Naive thymus-derived CD4-positive, alpha-beta T cell (primary cell): ENCODE results near the gene ADIPOR2. TPM values are rescaled to one million over a fixed set of nuclear protein-coding genes. Genes with fewer than 3 reads are reported as not detected.

Experiments
- ATAC-seq: fragments of 150-1000 bp; cut with Tn5 transposase; 2 replicates; pipeline ENCODE4 v1.10.0; 2021; ENCODE audit warnings: mild to moderate bottlenecking, moderate library complexity
- CTCF ChIA-PET: fragments of 350-600 bp; sonication (Branson Sonifier 250); formaldehyde crosslinking; loops from one replicate; lab custom pipeline; 2021; ENCODE audit warnings: antibody characterized with exemption; lab: Charles Lee
- POLR2A ChIA-PET: fragments of 350-600 bp; sonication (Branson Sonifier 250); formaldehyde crosslinking; loops from one replicate; lab custom pipeline; 2021; ENCODE audit warnings: antibody characterized with exemption, inconsistent platforms; lab: Charles Lee
- DNase-seq, 9 donors: peaks; one replicate each; pipeline versions ENCODE4 v3.0.0 to v3.0.0-alpha.2; 2020 to 2022; ENCODE audit warnings: mixed read lengths in 1 of 9
- H3K27ac ChIP-seq: one replicate; pipeline ENCODE4 v1.7.0; 2013; ENCODE audit warnings: mild to moderate bottlenecking, low read depth, low read length, moderate library complexity
- H3K27me3 ChIP-seq, 2 donors: one replicate each; pipeline ENCODE4 v1.7.0; 2013; ENCODE audit warnings: low read length in 2 of 2, mild to moderate bottlenecking in 2 of 2, moderate library complexity in 2 of 2; ENCODE audit not compliant: control insufficient read depth in 2 of 2, insufficient read depth in 2 of 2
- H3K36me3 ChIP-seq, 3 experiments: 1 replicate in 2 of 3; 2 replicates in 1 of 3; pipeline ENCODE4 v1.7.0; 2013; ENCODE audit warnings: low read length in 3 of 3, mild to moderate bottlenecking in 3 of 3, moderate library complexity in 1 of 3; ENCODE audit not compliant: insufficient read depth in 3 of 3, control insufficient read depth in 2 of 3
- H3K4me1 ChIP-seq, 2 donors: one replicate each; pipeline ENCODE4 v1.7.0; 2013; ENCODE audit warnings: low read length in 2 of 2, mild to moderate bottlenecking in 2 of 2, moderate library complexity in 1 of 2; ENCODE audit not compliant: control insufficient read depth in 2 of 2, insufficient read depth in 2 of 2
- H3K4me3 ChIP-seq: 2 replicates; pipeline ENCODE4 v1.7.0; 2013; ENCODE audit warnings: mild to moderate bottlenecking, low read length
- H3K9me3 ChIP-seq, 3 experiments: 1 replicate in 2 of 3; 2 replicates in 1 of 3; pipeline ENCODE4 v1.7.0; 2013; ENCODE audit warnings: low read length in 3 of 3; ENCODE audit not compliant: control insufficient read depth in 2 of 3
- H3K27ac Mint-ChIP-seq, 9 donors: one replicate each; pipeline ENCODE4 v1.8.0; 2020 to 2022; ENCODE audit warnings: mixed read lengths in 9 of 9, mild to moderate bottlenecking in 8 of 9, moderate library complexity in 5 of 9, inconsistent platforms in 2 of 9
- H3K27me3 Mint-ChIP-seq, 5 donors: one replicate each; pipeline ENCODE4 v1.8.0; 2021 to 2022; ENCODE audit warnings: mixed read lengths in 5 of 5, mild to moderate bottlenecking in 1 of 5
- H3K36me3 Mint-ChIP-seq, 5 donors: one replicate each; pipeline ENCODE4 v1.8.0; 2020 to 2022; ENCODE audit warnings: mixed read lengths in 5 of 5, mild to moderate bottlenecking in 3 of 5, inconsistent platforms in 1 of 5
- H3K4me1 Mint-ChIP-seq, 7 donors: one replicate each; pipeline ENCODE4 v1.8.0; 2020 to 2022; ENCODE audit warnings: mixed read lengths in 7 of 7, mild to moderate bottlenecking in 3 of 7, inconsistent platforms in 1 of 7
- H3K4me3 Mint-ChIP-seq, 10 donors: one replicate each; pipeline ENCODE4 v1.8.0; 2020 to 2022; ENCODE audit warnings: mild to moderate bottlenecking in 10 of 10, mixed read lengths in 10 of 10, moderate library complexity in 6 of 10, inconsistent platforms in 2 of 10
- H3K9me3 Mint-ChIP-seq, 11 donors: one replicate each; pipeline ENCODE4 v1.8.0; 2020 to 2022; ENCODE audit warnings: mixed read lengths in 11 of 11, mild to moderate bottlenecking in 4 of 11, inconsistent platforms in 1 of 11, moderate library complexity in 1 of 11
- intact Hi-C, 2 donors: fragments of 100-400 bp; cut with micrococcal nuclease; formaldehyde crosslinking; loops; one replicate each; pipeline ENCODE4 v1.15.1; 2023
- polyA plus RNA-seq, 2 donors: library from polyadenylated mRNA; unstranded; fragments of 300-500 nt; fragmentation: Illumina TruSeq; gene quantifications; one replicate each; pipeline ENCODE4 v1.2.3, GENCODE V29; 2021
- total RNA-seq, 6 experiments: library from RNA in 5 of 6; stranded (reverse) in 5 of 6; gene quantifications; 1 replicate in 5 of 6; 2 replicates in 1 of 6; pipeline ENCODE4 v1.2.3 and lab custom pipeline; 2021 to 2026

Gene ADIPOR2
- total and polyA plus RNA-seq, 7 experiments from 2014 or later = 2.2 to 51.4 (median 22.1) TPM

- H3K4me3 ChIP-seq = no peak overlapping the region
- Mint-ChIP-seq H3K27ac (no peak overlapping the region), H3K27me3 (no peaks in the 10 kb centered on the region), H3K4me3 (no peak overlapping the region), H3K4me1 (peaks cover 5 to 36% (median 20%) of the 10 kb centered on the region in 7 donors), H3K9me3 (peaks cover 0 to 37% (median 14%) of the 10 kb centered on the region in 11 donors), H3K36me3 (peaks cover 13 to 50% (median 42%) of the 10 kb centered on the region in 5 donors)
- no peaks in the 10 kb centered on the region for H3K4me1 ChIP-seq
- CTCF ChIA-PET = interaction anchor here (0.7 kb wide), 1 partner anchor 344 kb away, joined by 3 read pairs; no protein-coding TSS in a partner anchor
- no peak overlapping the region for H3K27ac ChIP-seq
- ATAC-seq (no peak), DNase-seq (no peak)
- H3K27me3 ChIP-seq = no peaks in the 10 kb centered on the region
- H3K36me3 ChIP-seq = peaks cover 0 to 7% (median 0%) of the 10 kb centered on the region in 3 experiments
- intact Hi-C loops = no loop called here
- POLR2A ChIA-PET = no interaction called here
- H3K9me3 ChIP-seq = peaks cover 0 to 5% (median 0%) of the 10 kb centered on the region in 3 experiments
These were observed 59.4 kb downstream of the ADIPOR2 start for GRCh38 chr12:1750300-1750699.

GRCh38 chr12:1758376-1758775 is 67.5 kb downstream of the ADIPOR2 start:
- POLR2A ChIA-PET = no interaction called here
- H3K4me3 ChIP-seq = no peak overlapping the region
- CTCF ChIA-PET = no interaction called here
- ATAC-seq = no peak
- intact Hi-C loops = no loop called here
- H3K27me3 ChIP-seq = no peaks in the 10 kb centered on the region
- peaks cover 9 to 57% (median 33%) of the 10 kb centered on the region in 5 donors for H3K36me3 Mint-ChIP-seq
- H3K36me3 ChIP-seq = peaks cover 0 to 23% (median 0%) of the 10 kb centered on the region in 3 experiments
- no peak overlapping the region for H3K27ac Mint-ChIP-seq
- no peaks in the 10 kb centered on the region for H3K9me3 ChIP-seq
- no peak overlapping the region for H3K4me3 Mint-ChIP-seq
- no peak overlapping the region for H3K27ac ChIP-seq
- no peaks in the 10 kb centered on the region for H3K9me3 Mint-ChIP-seq
- DNase-seq = no peak
- peaks cover 6 to 14% (median 8%) of the 10 kb centered on the region in 7 donors for H3K4me1 Mint-ChIP-seq
- H3K4me1 ChIP-seq = no peaks in the 10 kb centered on the region
- H3K27me3 Mint-ChIP-seq = no peaks in the 10 kb centered on the region

- H3K27me3 Mint-ChIP-seq = no peaks in the 10 kb centered on the region
- no peak for DNase-seq
- CTCF ChIA-PET = no interaction called here
These were observed 68.0 kb downstream of the ADIPOR2 start for GRCh38 chr12:1758887-1759286.

GRCh38 chr12:1760566-1761382 is 69.9 kb downstream of the ADIPOR2 start:
- intact Hi-C loops = loop anchor here in 1 of 2 donors (5.0 kb wide), 1 partner anchor 53 kb away; no protein-coding TSS in a partner anchor
- Mint-ChIP-seq H3K4me3 (no peak overlapping the region), H3K36me3 (peaks cover 0 to 54% (median 29%) of the 10 kb centered on the region in 5 donors), H3K27ac (no peak overlapping the region), H3K4me1 (peaks cover 7 to 24% (median 17%) of the 10 kb centered on the region in 7 donors), H3K27me3 (no peaks in the 10 kb centered on the region), H3K9me3 (no peaks in the 10 kb centered on the region)
- ATAC-seq (no peak), DNase-seq (no peak)
- H3K36me3 ChIP-seq = peaks cover 0 to 15% (median 0%) of the 10 kb centered on the region in 3 experiments
- POLR2A ChIA-PET = interaction anchor here (0.9 kb wide), 1 partner anchor 8 kb away, joined by 3 read pairs; no protein-coding TSS in a partner anchor
- H3K4me3 ChIP-seq = no peak overlapping the region
- no peaks in the 10 kb centered on the region for H3K9me3 ChIP-seq
- no peaks in the 10 kb centered on the region for H3K4me1 ChIP-seq
- no peak overlapping the region for H3K27ac ChIP-seq
- CTCF ChIA-PET = no interaction called here
- H3K27me3 ChIP-seq = no peaks in the 10 kb centered on the region

More at GRCh38 chr12:1758887-1759286, 68.0 kb downstream of the ADIPOR2 start:
- Histone ChIP-seq H3K4me3 (no peak overlapping the region), H3K27me3 (no peaks in the 10 kb centered on the region), H3K4me1 (no peaks in the 10 kb centered on the region), H3K9me3 (no peaks in the 10 kb centered on the region), H3K27ac (no peak overlapping the region), H3K36me3 (peaks cover 0 to 23% (median 0%) of the 10 kb centered on the region in 3 experiments)
- Mint-ChIP-seq H3K36me3 (peaks cover 9 to 57% (median 33%) of the 10 kb centered on the region in 5 donors), H3K4me1 (peaks cover 6 to 14% (median 8%) of the 10 kb centered on the region in 7 donors), H3K9me3 (no peaks in the 10 kb centered on the region), H3K4me3 (no peak overlapping the region), H3K27ac (no peak overlapping the region)
- ATAC-seq = no peak
- POLR2A ChIA-PET = no interaction called here
- intact Hi-C loops = no loop called here

- peaks cover 0 to 9% (median 0%) of the 10 kb centered on the region in 3 experiments for H3K36me3 ChIP-seq
- Mint-ChIP-seq H3K27me3 (no peaks in the 10 kb centered on the region), H3K36me3 (peaks cover 0 to 47% (median 23%) of the 10 kb centered on the region in 5 donors), H3K4me1 (peaks cover 7 to 23% (median 16%) of the 10 kb centered on the region in 7 donors), H3K4me3 (no peak overlapping the region), H3K27ac (no peak overlapping the region), H3K9me3 (no peaks in the 10 kb centered on the region)
- POLR2A ChIA-PET = interaction anchor here (0.9 kb wide), 1 partner anchor 9 kb away, joined by 3 read pairs; no protein-coding TSS in a partner anchor
- no peaks in the 10 kb centered on the region for H3K27me3 ChIP-seq
- no peak overlapping the region for H3K4me3 ChIP-seq
- H3K4me1 ChIP-seq = no peaks in the 10 kb centered on the region
- no peak overlapping the region for H3K27ac ChIP-seq
- ATAC-seq (no peak), DNase-seq (no peak)
- CTCF ChIA-PET = interaction anchor here (0.6 kb wide), 1 partner anchor 338 kb away, joined by 3 read pairs; no protein-coding TSS in a partner anchor
- intact Hi-C loops = loop anchor here in 1 of 2 donors (5.0 kb wide), 1 partner anchor 55 kb away; no protein-coding TSS in a partner anchor
- H3K9me3 ChIP-seq = no peaks in the 10 kb centered on the region
These were observed 71.0 kb downstream of the ADIPOR2 start for GRCh38 chr12:1761857-1762256.

GRCh38 chr12:1763153-1763552 is 72.3 kb downstream of the ADIPOR2 start:
- no peak for ATAC-seq
- no peak overlapping the region for H3K4me3 Mint-ChIP-seq
- no peaks in the 10 kb centered on the region for H3K36me3 ChIP-seq
- no peak for DNase-seq
- peaks cover 7 to 27% (median 20%) of the 10 kb centered on the region in 7 donors for H3K4me1 Mint-ChIP-seq
- H3K27me3 Mint-ChIP-seq = no peaks in the 10 kb centered on the region
- H3K27ac Mint-ChIP-seq = no peak overlapping the region
- peaks cover 0 to 34% (median 15%) of the 10 kb centered on the region in 5 donors for H3K36me3 Mint-ChIP-seq
- no peak overlapping the region for H3K27ac ChIP-seq
- intact Hi-C loops = loop anchor here in 1 of 2 donors (5.0 kb wide), 1 partner anchor 56 kb away; no protein-coding TSS in a partner anchor
- POLR2A ChIA-PET = no interaction called here
- CTCF ChIA-PET = no interaction called here
- H3K9me3 Mint-ChIP-seq = no peaks in the 10 kb centered on the region
- no peaks in the 10 kb centered on the region for H3K9me3 ChIP-seq
- H3K27me3 ChIP-seq = no peaks in the 10 kb centered on the region
- H3K4me3 ChIP-seq = no peak overlapping the region
- no peaks in the 10 kb centered on the region for H3K4me1 ChIP-seq
